ENCODE data around the gene FOXS1. TPM values are rescaled to one million over a fixed set of nuclear protein-coding genes. Genes with fewer than 3 reads are reported as not detected.
A peak's percentile ranks its signal among the peaks of the same experiment; 100 is the strongest.

The FOXS1 gene
- total RNA-seq (2014; rRNA removed; shearing (Covaris generic)) (not detected in 2 replicates), polyA plus RNA-seq (2016; fragmentation: Nextera tagmentation; extraction: Ambion mirVana) (0.26 TPM in 1 of 2 replicates, not detected in the other)
- long read RNA-seq = 0 reads

- TF ChIP-seq ZNF114 (CRISPR knock-in tag; IDR thresholded peaks at IDR 0.05) = no peak
- TF ChIP-seq ETS1 (IDR thresholded peaks at IDR 0.05) = no peak
- no peak for TF ChIP-seq ZNF331 (CRISPR knock-in tag; IDR thresholded peaks at IDR 0.05; ENCODE audit: low read depth)
- TF ChIP-seq CTCF (conservative IDR thresholded peaks at IDR 0.05; ENCODE audit: low read depth in 2 of 2) = no peak
- TF ChIP-seq CREB1 (CRISPR knock-in tag; IDR thresholded peaks at IDR 0.05; ENCODE audit: low read depth) = no peak
- no peak for TF ChIP-seq REST (IDR thresholded peaks at IDR 0.05; ENCODE audit: unreplicated experiment)
- no peak for TF ChIP-seq ZNF462 (CRISPR knock-in tag; IDR thresholded peaks at IDR 0.05)
- no peak for TF ChIP-seq EZH2 (IDR thresholded peaks at IDR 0.05; ENCODE audit: low read depth, unreplicated experiment)
- TF ChIP-seq NANOG (IDR thresholded peaks at IDR 0.05; ENCODE audit: borderline replicate concordance) = no peak
- no peak for TF ChIP-seq STAT1 (IDR thresholded peaks at IDR 0.05; ENCODE audit: unreplicated experiment)
- no peak for TF ChIP-seq EZH2phosphoT487 (IDR thresholded peaks at IDR 0.05; ENCODE audit: unreplicated experiment)
- Histone ChIP-seq H4K20me1 (replicated peaks; ENCODE audit: insufficient read depth) (no peaks in the 10 kb centered on the region), H3K27ac (ENCODE audit: low read depth) (no peak within 1 kb of the TSS), H2AFZ (peak within 1 kb of the TSS; percentile 95), H3K4me3 (no peak within 1 kb of the TSS), H3K4me2 (no peak within 1 kb of the TSS), H3F3A (replicated peaks; ENCODE audit: low read depth) (peaks cover 2% of the 10 kb centered on the region; the same call in 1 of the 2 replicates), H3K36me3 (ENCODE audit: insufficient read depth) (no peaks in the 10 kb centered on the region), H3K27me3 (ENCODE audit: insufficient read depth) (peaks cover 34% of the 10 kb centered on the region), H3K79me2 (replicated peaks; ENCODE audit: insufficient read depth) (no peaks in the 10 kb centered on the region), H3K4me1 (ENCODE audit: insufficient read depth) (peaks cover 27% of the 10 kb centered on the region), H3K9me2 (ENCODE audit: insufficient read depth) (0 out of 2 replicates have a peak, but pooled peaks cover 5% of the 10 kb centered on the region)
- Mint-ChIP-seq H3K4me3 (no peak within 1 kb of the TSS), H3K9me3 (peaks cover 27% of the 10 kb centered on the region), H3K4me1 (peaks cover 24% of the 10 kb centered on the region), H3K36me3 (ENCODE audit: low read depth) (no peaks in the 10 kb centered on the region), H3K27ac (no peak within 1 kb of the TSS), H3K27me3 (ENCODE audit: insufficient read depth, low read depth, poor library complexity) (peaks cover 15% of the 10 kb centered on the region)
- DNase-seq (ENCODE audit: low spot score) (peak; percentile 60), ATAC-seq (peak; percentile 31)
These were observed at the start of gene FOXS1 for GRCh38 chr20:31845300-31845863. Gene FOXS1, minus strand, starts transcription at chr20:31845604. Its CDS starts 62 bp downstream, at chr20:31845542.
